Measurements from ENCODE around the gene ZNF592.

Gene ZNF592

GRCh38 chr15:84748274-84749110, at the start of gene ZNF592:
TSS of gene ZNF592 (plus strand) at chr15:84748592. CDS start at chr15:84782676, 34,084 bp downstream.
- peak; percentile 64 to 72 for DNase-seq (ENCODE audit: low read depth in 2 of 2)

GRCh38 chr15:84699538-84700191, 48.7 kb upstream of the ZNF592 start:
- DNase-seq (ENCODE audit: low read depth in 2 of 2): no peak

- no peak for DNase-seq (ENCODE audit: low read depth in 2 of 2)
Observed at GRCh38 chr15:84702961-84703482, 45.4 kb upstream of the ZNF592 start.

GRCh38 chr15:84703808-84704207, 44.6 kb upstream of the ZNF592 start:
- DNase-seq (ENCODE audit: low read depth in 2 of 2): no peak

GRCh38 chr15:84714372-84714771, 34.0 kb upstream of the ZNF592 start:
- DNase-seq (ENCODE audit: low read depth in 2 of 2): no peak

GRCh38 chr15:84714821-84715220, 33.6 kb upstream of the ZNF592 start:
- no peak for DNase-seq (ENCODE audit: low read depth in 2 of 2)

GRCh38 chr15:84715441-84716035, 32.9 kb upstream of the ZNF592 start:
- DNase-seq (ENCODE audit: low read depth in 2 of 2): peak in 1 of 2 donors; percentile 44

GRCh38 chr15:84716036-84716732, 32.2 kb upstream of the ZNF592 start, which contains the start of gene SEC11A:
TSS of gene SEC11A (minus strand) at chr15:84716139. CDS start at chr15:84716075, 64 bp downstream.
- DNase-seq (ENCODE audit: low read depth in 2 of 2): peak; percentile 90 to 91

GRCh38 chr15:84721371-84721770, 27.0 kb upstream of the ZNF592 start:
- DNase-seq (ENCODE audit: low read depth in 2 of 2): no peak

GRCh38 chr15:84722628-84723027, 25.8 kb upstream of the ZNF592 start:
- DNase-seq (ENCODE audit: low read depth in 2 of 2): no peak

- DNase-seq (ENCODE audit: low read depth in 2 of 2): no peak
Observed at GRCh38 chr15:84725001-84725491, 23.3 kb upstream of the ZNF592 start.

- no peak for DNase-seq (ENCODE audit: low read depth in 2 of 2)
Observed at GRCh38 chr15:84727429-84727828, 21.0 kb upstream of the ZNF592 start.

GRCh38 chr15:84731774-84732173, 16.6 kb upstream of the ZNF592 start:
- no peak for DNase-seq (ENCODE audit: low read depth in 2 of 2)

GRCh38 chr15:84734794-84735479, 13.5 kb upstream of the ZNF592 start:
- DNase-seq (ENCODE audit: low read depth in 2 of 2): peak; percentile 53 to 67

GRCh38 chr15:84735480-84736061, 12.8 kb upstream of the ZNF592 start:
- DNase-seq (ENCODE audit: low read depth in 2 of 2): peak in 1 of 2 donors; percentile 52

- peak; percentile 59 to 60 for DNase-seq (ENCODE audit: low read depth in 2 of 2)
Observed at GRCh38 chr15:84736375-84736774, 12.0 kb upstream of the ZNF592 start.

GRCh38 chr15:84737005-84737404, 11.4 kb upstream of the ZNF592 start:
- no peak for DNase-seq (ENCODE audit: low read depth in 2 of 2)

- DNase-seq (ENCODE audit: low read depth in 2 of 2): no peak
Observed at GRCh38 chr15:84740691-84741090, 7.7 kb upstream of the ZNF592 start.

GRCh38 chr15:84741121-84741520, 7.3 kb upstream of the ZNF592 start:
- DNase-seq (ENCODE audit: low read depth in 2 of 2): no peak
